Type B pancreatic cell (in vitro differentiated cells): ENCODE measurements around the gene PLK5. TPM values are rescaled to one million over a fixed set of nuclear protein-coding genes. Genes with fewer than 3 reads are reported as not detected.
"Not testable (repeated sequence)": the region's sequence is repeated elsewhere in the genome, so short reads cannot be mapped to it uniquely, and the experiment has no call there.

Experiments
- DNase-seq: peaks from one replicate; pipeline ENCODE4 v3.0.0; 2021; ENCODE audit warnings: mixed read lengths; ENCODE audit not compliant: unreplicated experiment; ENCODE audit errors: extremely low spot score
- H3K27ac Mint-ChIP-seq: 2 replicates; pipeline ENCODE4 v1.8.0; 2021; ENCODE audit warnings: mild to moderate bottlenecking, mixed read lengths
- H3K27me3 Mint-ChIP-seq: 2 replicates; pipeline ENCODE4 v1.8.0; 2021; ENCODE audit warnings: mixed read lengths
- H3K36me3 Mint-ChIP-seq: 2 replicates; pipeline ENCODE4 v1.8.0; 2021; ENCODE audit warnings: mixed read lengths
- H3K4me1 Mint-ChIP-seq: one replicate; pipeline ENCODE4 v1.8.0; 2021; ENCODE audit warnings: mixed read lengths; ENCODE audit not compliant: unreplicated experiment
- H3K4me3 Mint-ChIP-seq: 2 replicates; pipeline ENCODE4 v1.8.0; 2021; ENCODE audit warnings: mild to moderate bottlenecking, mixed read lengths
- H3K9me3 Mint-ChIP-seq: 2 replicates; pipeline ENCODE4 v1.8.0; 2021; ENCODE audit warnings: mixed read lengths
- total RNA-seq: library from RNA; stranded (reverse); gene quantifications from 2 replicates; pipeline ENCODE4 v1.2.1, GENCODE V29; 2021; ENCODE audit warnings: low replicate concordance
- TF ChIP-seq, protein P1 (sequence below): fragments of 200-600 bp; sonication (generic); conservative IDR thresholded peaks from 2 replicates; pipeline ENCODE4 v1.5.0; 2021; ENCODE audit warnings: antibody characterized with exemption, mild to moderate bottlenecking

Gene PLK5
- total RNA-seq, 1 donor from 2014 or later = 0.24 TPM

DNA sequence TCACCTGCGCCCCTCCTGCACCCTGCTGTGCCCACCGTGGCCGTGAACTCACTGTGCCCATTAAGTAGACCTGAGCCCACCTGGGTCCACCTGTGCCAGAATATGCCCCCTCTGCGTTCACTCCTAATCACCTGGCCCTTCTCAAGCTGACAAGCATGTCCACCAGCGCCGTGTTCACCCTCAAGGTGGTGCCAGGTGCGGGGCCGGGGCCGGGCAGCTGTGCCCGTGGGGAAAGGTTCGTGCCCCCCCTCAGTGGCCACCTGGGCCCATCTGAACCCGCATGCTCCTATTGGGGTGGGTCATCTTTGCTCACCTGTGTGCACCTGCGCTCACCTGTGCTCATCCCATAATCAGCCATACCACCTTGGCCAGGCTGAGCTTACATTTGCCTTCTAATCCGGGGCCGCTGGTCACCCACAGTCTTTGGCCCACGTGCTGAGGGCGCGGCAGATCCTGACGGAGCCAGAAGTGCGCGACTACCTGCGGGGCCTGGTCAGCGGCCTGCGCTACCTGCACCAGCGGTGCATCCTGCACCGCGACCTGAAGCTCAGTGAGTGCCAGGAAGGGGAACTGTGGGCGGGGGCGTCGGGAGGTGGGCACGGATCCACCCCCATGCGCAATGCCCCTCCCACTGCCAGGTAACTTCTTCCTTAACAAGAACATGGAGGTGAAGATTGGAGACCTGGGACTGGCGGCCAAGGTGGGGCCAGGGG is 2.3 kb downstream of the PLK5 start:
- Mint-ChIP-seq H3K27me3 (peaks cover 58% of the 10 kb centered on the region), H3K4me1 (no peaks in the 10 kb centered on the region), H3K4me3 (no peak overlapping the region), H3K9me3 (no peaks in the 10 kb centered on the region), H3K36me3 (no peaks in the 10 kb centered on the region), H3K27ac (no peak overlapping the region)
- DNase-seq = no peak
- TF ChIP-seq, protein P1, sequence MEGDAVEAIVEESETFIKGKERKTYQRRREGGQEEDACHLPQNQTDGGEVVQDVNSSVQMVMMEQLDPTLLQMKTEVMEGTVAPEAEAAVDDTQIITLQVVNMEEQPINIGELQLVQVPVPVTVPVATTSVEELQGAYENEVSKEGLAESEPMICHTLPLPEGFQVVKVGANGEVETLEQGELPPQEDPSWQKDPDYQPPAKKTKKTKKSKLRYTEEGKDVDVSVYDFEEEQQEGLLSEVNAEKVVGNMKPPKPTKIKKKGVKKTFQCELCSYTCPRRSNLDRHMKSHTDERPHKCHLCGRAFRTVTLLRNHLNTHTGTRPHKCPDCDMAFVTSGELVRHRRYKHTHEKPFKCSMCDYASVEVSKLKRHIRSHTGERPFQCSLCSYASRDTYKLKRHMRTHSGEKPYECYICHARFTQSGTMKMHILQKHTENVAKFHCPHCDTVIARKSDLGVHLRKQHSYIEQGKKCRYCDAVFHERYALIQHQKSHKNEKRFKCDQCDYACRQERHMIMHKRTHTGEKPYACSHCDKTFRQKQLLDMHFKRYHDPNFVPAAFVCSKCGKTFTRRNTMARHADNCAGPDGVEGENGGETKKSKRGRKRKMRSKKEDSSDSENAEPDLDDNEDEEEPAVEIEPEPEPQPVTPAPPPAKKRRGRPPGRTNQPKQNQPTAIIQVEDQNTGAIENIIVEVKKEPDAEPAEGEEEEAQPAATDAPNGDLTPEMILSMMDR = no peak

GRCh38 chr19:1526979-1527649 is 3.2 kb downstream of the PLK5 start:
- no peak for DNase-seq
- no peak overlapping the region for H3K4me3 Mint-ChIP-seq
- H3K36me3 Mint-ChIP-seq = no peaks in the 10 kb centered on the region
- H3K27me3 Mint-ChIP-seq = peaks cover 49% of the 10 kb centered on the region
- no peaks in the 10 kb centered on the region for H3K4me1 Mint-ChIP-seq
- TF ChIP-seq, protein P1 = no peak
- H3K27ac Mint-ChIP-seq = no peak overlapping the region
- H3K9me3 Mint-ChIP-seq = no peaks in the 10 kb centered on the region

- peaks cover 43% of the 10 kb centered on the region for H3K27me3 Mint-ChIP-seq
- H3K9me3 Mint-ChIP-seq = no peaks in the 10 kb centered on the region
- H3K4me3 Mint-ChIP-seq = no peak overlapping the region
- H3K4me1 Mint-ChIP-seq = no peaks in the 10 kb centered on the region
- no peak for DNase-seq
- TF ChIP-seq, protein P1 = no peak
- H3K36me3 Mint-ChIP-seq = no peaks in the 10 kb centered on the region
- H3K27ac Mint-ChIP-seq = no peak overlapping the region
Measured at GRCh38 chr19:1527650-1528309, 3.9 kb downstream of the PLK5 start.

GRCh38 chr19:1528596-1529429 is 4.9 kb downstream of the PLK5 start:
- peaks cover 38% of the 10 kb centered on the region for H3K27me3 Mint-ChIP-seq
- H3K4me1 Mint-ChIP-seq = no peaks in the 10 kb centered on the region
- no peak overlapping the region for H3K27ac Mint-ChIP-seq
- TF ChIP-seq, protein P1 = no peak
- no peak overlapping the region for H3K4me3 Mint-ChIP-seq
- no peaks in the 10 kb centered on the region for H3K36me3 Mint-ChIP-seq
- H3K9me3 Mint-ChIP-seq = no peaks in the 10 kb centered on the region
- DNase-seq = no peak

GRCh38 chr19:1529430-1529816 is 5.5 kb downstream of the PLK5 start:
- TF ChIP-seq, protein P1 = no peak
- Mint-ChIP-seq H3K4me1 (no peaks in the 10 kb centered on the region), H3K27ac (no peak overlapping the region), H3K9me3 (no peaks in the 10 kb centered on the region), H3K36me3 (no peaks in the 10 kb centered on the region), H3K4me3 (no peak overlapping the region), H3K27me3 (peaks cover 36% of the 10 kb centered on the region)
- no peak for DNase-seq

GRCh38 chr19:1530856-1531255 is 7.0 kb downstream of the PLK5 start:
- DNase-seq, H3K4me1 Mint-ChIP-seq, H3K36me3 Mint-ChIP-seq, H3K9me3 Mint-ChIP-seq, H3K4me3 Mint-ChIP-seq, H3K27ac Mint-ChIP-seq: not testable (repeated sequence)
- H3K27me3 Mint-ChIP-seq = peaks cover 27% of the 10 kb centered on the region
